SK-MEL-5 (cell line): ENCODE results near the gene ABHD14A. TPM values are rescaled to one million over a fixed set of nuclear protein-coding genes. Genes with fewer than 3 reads are reported as not detected.
A peak's percentile ranks its signal among the peaks of the same experiment; 100 is the strongest.

Experiments
- DNase-seq: peaks from one replicate; pipeline ENCODE4 v3.0.0-alpha.2; 2016; ENCODE audit warnings: low read depth, low spot score
- in situ Hi-C: cut with HindIII; loops from 2 replicates; pipeline ENCODE4 v1.10.0; 2016; ENCODE audit warnings: low sequenced_read_pairs, high pct_unique_total_duplicates, low pct_unique_long_range_greater_than_20kb
- total RNA-seq: library from RNA; depleted of rRNA; stranded (reverse); fragments of >200 nt; shearing (Covaris generic); gene quantifications from 2 replicates; pipeline ENCODE4 v1.2.3, GENCODE V29; 2014

Gene ABHD14A
- total RNA-seq, 1 experiment from 2014 or later: 46.0 TPM

- in situ Hi-C loops: no loop called here
- DNase-seq: no peak
Observed at GRCh38 chr3:51964521-51964920, 10.3 kb upstream of the ABHD14A start.

- DNase-seq: no peak
- in situ Hi-C loops: no loop called here
Observed at GRCh38 chr3:51966016-51966415, 8.8 kb upstream of the ABHD14A start.

GRCh38 chr3:51966486-51966885 lies 8.4 kb upstream of the ABHD14A start:
- no peak for DNase-seq
- in situ Hi-C loops: no loop called here

- in situ Hi-C loops: no loop called here
- no peak for DNase-seq
Observed at GRCh38 chr3:51966922-51967383, 7.9 kb upstream of the ABHD14A start.

- DNase-seq: peak; percentile 39
- in situ Hi-C loops: no loop called here
Observed at GRCh38 chr3:51967384-51968169, 7.3 kb upstream of the ABHD14A start, which contains the start of gene PCBP4. Gene PCBP4, minus strand, starts transcription at chr3:51967454. Its CDS starts 6,214 bp downstream, at chr3:51961240.

- in situ Hi-C loops: no loop called here
- no peak for DNase-seq
Observed at GRCh38 chr3:51968170-51968775, 6.6 kb upstream of the ABHD14A start.

GRCh38 chr3:51968883-51969678 lies 5.8 kb upstream of the ABHD14A start:
- DNase-seq: no peak
- in situ Hi-C loops: no loop called here

GRCh38 chr3:51969841-51970240 lies 5.0 kb upstream of the ABHD14A start:
- no peak for DNase-seq

GRCh38 chr3:51970606-51971300 lies 4.1 kb upstream of the ABHD14A start:
- in situ Hi-C loops: no loop called here
- no peak for DNase-seq

More at GRCh38 chr3:51969841-51970240, 5.0 kb upstream of the ABHD14A start:
- in situ Hi-C loops: no loop called here

- no peak for DNase-seq
- in situ Hi-C loops: no loop called here
Observed at GRCh38 chr3:51971350-51971749, 3.5 kb upstream of the ABHD14A start.

GRCh38 chr3:51974277-51974962 lies 444 bp upstream of the ABHD14A start:
- DNase-seq: no peak
- in situ Hi-C loops: no loop called here

- DNase-seq: no peak
- in situ Hi-C loops: no loop called here
Observed at GRCh38 chr3:51975852-51976549, 1.1 kb downstream of the ABHD14A start.

GRCh38 chr3:51977446-51978142 lies 2.7 kb downstream of the ABHD14A start:
- no peak for DNase-seq

GRCh38 chr3:51978143-51978502 lies 3.3 kb downstream of the ABHD14A start:
- in situ Hi-C loops: no loop called here
- no peak for DNase-seq

More at GRCh38 chr3:51977446-51978142, 2.7 kb downstream of the ABHD14A start:
- in situ Hi-C loops: no loop called here

GRCh38 chr3:51980253-51980652 lies 5.4 kb downstream of the ABHD14A start:
- DNase-seq: no peak

GRCh38 chr3:51982352-51982837 lies 7.5 kb downstream of the ABHD14A start:
- in situ Hi-C loops: no loop called here
- peak; percentile 54 for DNase-seq

More at GRCh38 chr3:51980253-51980652, 5.4 kb downstream of the ABHD14A start:
- in situ Hi-C loops: no loop called here
